Measurements from ENCODE around the gene RCE1.

DNA sequence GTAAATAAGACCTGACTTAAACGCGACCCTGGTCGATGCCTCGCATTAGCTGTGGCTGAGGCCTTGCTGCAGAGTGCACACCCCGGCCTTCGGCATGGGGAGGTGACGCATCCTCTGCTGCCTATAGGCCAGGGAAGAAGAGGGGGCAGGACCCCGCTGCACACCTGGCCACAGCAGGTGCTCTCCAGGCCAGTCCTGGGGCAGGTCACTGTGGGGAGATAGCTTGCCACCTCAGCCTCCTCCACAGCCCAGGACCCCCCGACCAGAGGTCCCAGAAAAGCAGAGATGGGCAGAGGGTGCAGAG is 26.3 kb downstream of the RCE1 start:
- TF ChIP-seq POLR2A (IDR thresholded peaks at IDR 0.05) = no peak
- TF ChIP-seq, protein P1, sequence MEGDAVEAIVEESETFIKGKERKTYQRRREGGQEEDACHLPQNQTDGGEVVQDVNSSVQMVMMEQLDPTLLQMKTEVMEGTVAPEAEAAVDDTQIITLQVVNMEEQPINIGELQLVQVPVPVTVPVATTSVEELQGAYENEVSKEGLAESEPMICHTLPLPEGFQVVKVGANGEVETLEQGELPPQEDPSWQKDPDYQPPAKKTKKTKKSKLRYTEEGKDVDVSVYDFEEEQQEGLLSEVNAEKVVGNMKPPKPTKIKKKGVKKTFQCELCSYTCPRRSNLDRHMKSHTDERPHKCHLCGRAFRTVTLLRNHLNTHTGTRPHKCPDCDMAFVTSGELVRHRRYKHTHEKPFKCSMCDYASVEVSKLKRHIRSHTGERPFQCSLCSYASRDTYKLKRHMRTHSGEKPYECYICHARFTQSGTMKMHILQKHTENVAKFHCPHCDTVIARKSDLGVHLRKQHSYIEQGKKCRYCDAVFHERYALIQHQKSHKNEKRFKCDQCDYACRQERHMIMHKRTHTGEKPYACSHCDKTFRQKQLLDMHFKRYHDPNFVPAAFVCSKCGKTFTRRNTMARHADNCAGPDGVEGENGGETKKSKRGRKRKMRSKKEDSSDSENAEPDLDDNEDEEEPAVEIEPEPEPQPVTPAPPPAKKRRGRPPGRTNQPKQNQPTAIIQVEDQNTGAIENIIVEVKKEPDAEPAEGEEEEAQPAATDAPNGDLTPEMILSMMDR (IDR thresholded peaks at IDR 0.05) = no peak

All from testis (tissue), 2 donors.